PC-3 (cell line): ENCODE results near the gene PLOD3. TPM values are rescaled to one million over a fixed set of nuclear protein-coding genes. Genes with fewer than 3 reads are reported as not detected.

ENCODE experiments used
- ATAC-seq: fragments of 200-7000 bp; cut with Tn5 transposase; 2 replicates; pipeline ENCODE4 v1.9.1; 2020; ENCODE audit warnings: mild to moderate bottlenecking, moderate library complexity
- BruUV-seq: library from RNA; stranded (reverse); fragments of 400-500 nt; replicated peaks from 2 replicates; lab custom pipeline; 2021; lab: Mats Ljungman, UMichigan
- CTCF ChIA-PET: fragments of 300-600 bp; sonication (Branson Sonifier 250); formaldehyde crosslinking; loops from one replicate; lab custom pipeline; 2022; ENCODE audit warnings: antibody characterized with exemption; lab: Charles Lee
- POLR2A ChIA-PET: fragments of 300-600 bp; sonication (Branson Sonifier 250); formaldehyde crosslinking; loops from one replicate; lab custom pipeline; 2022; ENCODE audit warnings: antibody characterized with exemption; ENCODE audit not compliant: unreplicated experiment; lab: Charles Lee
- DNase-seq: peaks from one replicate; pipeline ENCODE4 v3.0.0-alpha.2; 2015
- H2AFZ ChIP-seq: fragments of 300-600 bp; sonication (generic); 2 replicates; pipeline ENCODE4 v1.6.0; 2016; ENCODE audit warnings: antibody characterized with exemption, low read length
- H3F3A ChIP-seq: fragments of 300-600 bp; sonication (generic); one replicate; pipeline ENCODE4 v1.6.0; 2017; ENCODE audit warnings: antibody characterized with exemption, low read length, control low read depth, mild to moderate bottlenecking; ENCODE audit not compliant: unreplicated experiment
- H3K27ac ChIP-seq: fragments of 300-600 bp; sonication (generic); 2 replicates; pipeline ENCODE4 v1.5.1; 2016; ENCODE audit warnings: mild to moderate bottlenecking, low read length
- H3K27me3 ChIP-seq: fragments of 300-600 bp; sonication (generic); 2 replicates; pipeline ENCODE4 v1.6.1; 2016; ENCODE audit warnings: low read length, mixed read lengths
- H3K36me3 ChIP-seq: fragments of 300-600 bp; sonication (generic); 2 replicates; pipeline ENCODE4 v1.6.1; 2016; ENCODE audit warnings: low read depth, mixed run types, low read length, mixed read lengths
- H3K4me1 ChIP-seq: fragments of 300-600 bp; sonication (generic); 2 replicates; pipeline ENCODE4 v1.5.1; 2016; ENCODE audit warnings: low read length; ENCODE audit not compliant: insufficient read depth
- H3K4me2 ChIP-seq: fragments of 300-600 bp; sonication (generic); 2 replicates; pipeline ENCODE4 v1.6.0; 2016; ENCODE audit warnings: low read length
- H3K4me3 ChIP-seq: fragments of 300-600 bp; sonication (generic); 2 replicates; pipeline ENCODE4 v1.5.1; 2016; ENCODE audit warnings: mild to moderate bottlenecking, low read length, mixed read lengths
- H3K79me2 ChIP-seq: fragments of 300-600 bp; sonication (generic); 2 replicates; pipeline ENCODE4 v1.6.1; 2017; ENCODE audit warnings: low read length, mixed read lengths
- H3K9ac ChIP-seq: fragments of 300-600 bp; sonication (generic); 2 replicates; pipeline ENCODE4 v1.6.0; 2016; ENCODE audit warnings: mild to moderate bottlenecking, low read length
- H3K9me2 ChIP-seq: fragments of 300-600 bp; sonication (generic); replicated peaks from 2 replicates; pipeline ENCODE4 v1.6.1; 2016; ENCODE audit warnings: mixed run types, low read length, mixed read lengths
- H3K9me3 ChIP-seq: fragments of 300-600 bp; sonication (generic); 2 replicates; pipeline ENCODE4 v1.6.1; 2016; ENCODE audit warnings: low read length, mixed read lengths
- H4K20me1 ChIP-seq: fragments of 300-600 bp; sonication (generic); 2 replicates; pipeline ENCODE4 v1.6.1; 2016; ENCODE audit warnings: low read length, mixed read lengths
- EZH2 ChIP-seq: fragments of 300-600 bp; sonication (generic); IDR thresholded peaks from one replicate; pipeline ENCODE4 v1.6.1; 2017; ENCODE audit warnings: antibody characterized with exemption, mild to moderate bottlenecking, low read length; ENCODE audit not compliant: unreplicated experiment
- EZH2phosphoT487 ChIP-seq: fragments of 300-600 bp; sonication (generic); IDR thresholded peaks from 2 replicates; pipeline ENCODE4 v1.6.1; 2018; ENCODE audit warnings: mild to moderate bottlenecking, antibody characterized with exemption, low read length, borderline replicate concordance
- intact Hi-C: fragments of 100-400 bp; cut with micrococcal nuclease; formaldehyde crosslinking; loops from 2 replicates; pipeline ENCODE4 v1.9.0; 2023
- total RNA-seq: library from RNA; depleted of rRNA; stranded (reverse); fragments of >200 nt; gene quantifications from 2 replicates; pipeline ENCODE4 v1.2.3, GENCODE V29; 2014
- TF ChIP-seq, protein P1 (sequence below): fragments of 300-600 bp; sonication (generic); conservative IDR thresholded peaks from 2 replicates; pipeline ENCODE4 v1.5.1; 2017; ENCODE audit warnings: antibody characterized with exemption, low read depth, mild to moderate bottlenecking, low read length

Gene PLOD3
- total RNA-seq, 1 experiment from 2014 or later, result 66.6 TPM

DNA sequence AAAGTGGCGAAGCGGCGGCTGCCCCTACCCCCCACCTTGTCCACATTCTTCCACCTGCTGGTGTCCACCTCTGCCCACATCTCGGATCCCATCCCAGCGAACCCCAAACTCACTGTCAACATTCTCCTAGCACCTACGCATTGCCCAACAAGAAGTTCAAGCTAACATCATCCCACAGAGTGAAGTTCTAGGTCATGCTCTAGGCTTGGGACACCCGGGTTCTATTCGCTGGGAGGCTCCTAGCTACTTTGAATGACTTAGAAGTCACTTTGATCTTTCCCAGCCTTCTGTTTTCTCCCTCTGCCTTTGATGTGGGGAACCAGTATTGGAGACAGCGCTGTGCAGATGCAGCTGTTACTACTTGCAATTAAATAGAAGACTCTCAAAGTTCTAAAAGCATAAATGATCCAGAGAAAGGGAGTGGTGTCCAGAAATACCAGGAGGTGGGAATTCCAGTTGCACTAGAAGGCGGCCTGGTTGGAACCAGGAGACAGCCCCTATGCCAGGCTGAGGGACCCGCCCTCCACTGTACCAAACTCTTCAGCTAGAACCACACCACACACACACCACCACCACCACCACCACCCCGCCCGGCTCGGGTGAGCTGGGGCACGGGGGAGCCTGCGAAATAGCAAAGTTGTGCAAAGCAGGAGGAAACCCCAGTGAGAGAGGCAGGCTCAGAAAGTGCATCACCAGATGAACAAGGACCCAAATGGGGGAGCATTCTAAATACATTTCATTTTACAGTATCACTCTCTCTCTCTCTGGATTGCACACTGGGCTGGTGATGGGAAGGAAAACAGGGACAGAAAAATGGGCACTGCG is 46.6 kb downstream of the PLOD3 start:
- Histone ChIP-seq H3K4me3 (no peak overlapping the region), H3K9ac (no peak overlapping the region), H2AFZ (no peak overlapping the region), H3K4me1 (peaks cover 42% of the 10 kb centered on the region), H3K4me2 (no peak overlapping the region), H3K79me2 (no peaks in the 10 kb centered on the region), H3K9me3 (no peaks in the 10 kb centered on the region), H3K27ac (no peak overlapping the region), H3F3A (no peaks in the 10 kb centered on the region), H3K36me3 (no peaks in the 10 kb centered on the region), H4K20me1 (no peaks in the 10 kb centered on the region), H3K27me3 (peaks cover 48% of the 10 kb centered on the region), H3K9me2 (no peaks in the 10 kb centered on the region)
- CTCF ChIA-PET, result interaction anchor here (0.6 kb wide), 1 partner anchor 16 kb away, joined by 4 read pairs; no protein-coding TSS in a partner anchor
- no peak for ATAC-seq
- no peak for DNase-seq
- BruUV-seq, result no TSS peak
- intact Hi-C loops, result no loop called here
- POLR2A ChIA-PET, result no interaction called here
- no peak for TF ChIP-seq EZH2phosphoT487
- no peak for TF ChIP-seq EZH2
- TF ChIP-seq, protein P1, sequence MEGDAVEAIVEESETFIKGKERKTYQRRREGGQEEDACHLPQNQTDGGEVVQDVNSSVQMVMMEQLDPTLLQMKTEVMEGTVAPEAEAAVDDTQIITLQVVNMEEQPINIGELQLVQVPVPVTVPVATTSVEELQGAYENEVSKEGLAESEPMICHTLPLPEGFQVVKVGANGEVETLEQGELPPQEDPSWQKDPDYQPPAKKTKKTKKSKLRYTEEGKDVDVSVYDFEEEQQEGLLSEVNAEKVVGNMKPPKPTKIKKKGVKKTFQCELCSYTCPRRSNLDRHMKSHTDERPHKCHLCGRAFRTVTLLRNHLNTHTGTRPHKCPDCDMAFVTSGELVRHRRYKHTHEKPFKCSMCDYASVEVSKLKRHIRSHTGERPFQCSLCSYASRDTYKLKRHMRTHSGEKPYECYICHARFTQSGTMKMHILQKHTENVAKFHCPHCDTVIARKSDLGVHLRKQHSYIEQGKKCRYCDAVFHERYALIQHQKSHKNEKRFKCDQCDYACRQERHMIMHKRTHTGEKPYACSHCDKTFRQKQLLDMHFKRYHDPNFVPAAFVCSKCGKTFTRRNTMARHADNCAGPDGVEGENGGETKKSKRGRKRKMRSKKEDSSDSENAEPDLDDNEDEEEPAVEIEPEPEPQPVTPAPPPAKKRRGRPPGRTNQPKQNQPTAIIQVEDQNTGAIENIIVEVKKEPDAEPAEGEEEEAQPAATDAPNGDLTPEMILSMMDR, result no peak

DNA sequence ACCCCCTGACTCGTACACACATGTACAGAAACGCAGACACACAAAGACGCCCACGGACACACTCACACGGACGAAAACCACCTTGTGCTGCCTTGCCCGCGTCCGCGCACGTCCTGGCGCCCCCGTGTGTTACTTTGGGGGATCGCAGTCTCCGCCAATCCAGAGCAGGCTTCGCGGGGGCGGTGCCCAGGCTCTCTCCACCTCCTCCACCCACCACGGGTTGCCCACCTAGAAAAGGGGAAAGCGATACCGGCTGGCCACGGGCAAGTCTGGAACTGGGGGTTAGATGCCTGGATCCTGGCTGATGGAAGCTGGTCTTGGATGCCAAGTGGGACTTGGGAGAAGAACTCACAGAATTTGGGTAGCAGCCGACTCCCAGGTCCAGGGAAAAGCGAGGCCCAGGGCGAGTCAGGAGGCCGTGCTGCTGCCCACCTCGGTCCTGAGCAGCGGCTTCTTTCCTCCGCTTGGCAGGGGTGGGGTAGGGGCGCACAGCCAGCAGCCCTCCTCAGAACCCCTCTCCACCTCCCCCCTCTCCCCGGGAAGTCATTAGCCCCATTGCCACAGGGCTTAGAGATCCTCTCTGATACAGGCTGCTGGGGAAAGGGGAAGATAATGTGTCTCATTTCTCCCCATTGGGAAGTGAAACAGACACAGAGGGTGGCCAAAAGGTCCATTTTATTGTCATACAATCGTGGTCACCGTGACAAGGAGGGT is 47.4 kb downstream of the PLOD3 start:
- CTCF ChIA-PET, result interaction anchor here (0.6 kb wide), 1 partner anchor 17 kb away, joined by 4 read pairs; no protein-coding TSS in a partner anchor

More for the DNA sequence above, 47.4 kb downstream of the PLOD3 start:
- Histone ChIP-seq H3F3A (no peaks in the 10 kb centered on the region), H3K9me3 (no peaks in the 10 kb centered on the region), H3K79me2 (no peaks in the 10 kb centered on the region), H3K4me1 (peaks cover 45% of the 10 kb centered on the region), H2AFZ (peak overlapping the region; percentile 56), H3K27me3 (peaks cover 55% of the 10 kb centered on the region), H3K36me3 (no peaks in the 10 kb centered on the region), H3K27ac (no peak overlapping the region), H4K20me1 (no peaks in the 10 kb centered on the region), H3K9me2 (no peaks in the 10 kb centered on the region), H3K4me2 (peak overlapping the region; percentile 70), H3K4me3 (peak overlapping the region; percentile 41; the same call in 1 of the 2 replicates), H3K9ac (no peak overlapping the region)
- no peak for TF ChIP-seq EZH2phosphoT487
- TF ChIP-seq, protein P1, result peak; percentile 92
- intact Hi-C loops, result loop anchor here (1.0 kb wide), 1 partner anchor 26 kb away; no protein-coding TSS in a partner anchor
- BruUV-seq, result no TSS peak
- POLR2A ChIA-PET, result no interaction called here
- peak; percentile 40 for ATAC-seq
- peak; percentile 63 for DNase-seq
